GM10248 (cell line): ENCODE results near the gene CDCA8.

Source experiments
- CTCF ChIA-PET: fragments of 300-600 bp; sonication (Branson Sonifier 250); formaldehyde crosslinking; extraction: SDS; loops from one replicate; lab custom pipeline; 2021; ENCODE audit warnings: antibody characterized with exemption; lab: Yijun Ruan, JAX
- POLR2A ChIA-PET: fragments of 350-650 bp; sonication (Branson Sonifier 250); formaldehyde crosslinking; extraction: SDS; loops from one replicate; lab custom pipeline; 2020; ENCODE audit warnings: antibody characterized with exemption; lab: Yijun Ruan, JAX
- DNase-seq: peaks from one replicate; pipeline ENCODE4 v3.0.0; 2012; ENCODE audit errors: extremely low spot score
- TF ChIP-seq, protein P1 (sequence below): IDR thresholded peaks from 2 replicates; pipeline ENCODE4 v1.5.1; 2012; ENCODE audit warnings: mild to moderate bottlenecking, low read depth; ENCODE audit errors: extremely low read depth, missing control alignments, control extremely low read depth

The CDCA8 gene

DNA sequence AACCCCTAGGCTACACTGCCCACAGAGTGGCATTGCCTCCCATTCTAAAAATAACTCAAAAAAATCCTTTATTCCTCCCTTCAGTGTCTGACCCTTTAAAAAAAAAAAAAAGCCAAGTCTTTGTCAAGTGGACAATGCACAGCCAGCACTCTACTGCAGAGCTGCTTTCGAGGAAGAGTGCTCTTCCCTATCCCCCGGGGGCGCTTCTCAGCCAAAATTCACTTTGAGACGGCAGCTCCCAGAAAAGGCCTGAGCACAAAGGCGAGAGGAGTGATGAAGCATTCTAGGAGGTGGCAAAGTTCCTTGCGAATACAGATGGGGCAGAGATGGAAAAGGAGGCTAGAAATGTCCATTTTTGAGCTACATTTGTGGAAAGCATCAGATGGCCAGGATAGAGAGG lies 49.3 kb downstream of the CDCA8 start:
- ChIA-PET POLR2A (no interaction called here), CTCF (interaction anchor here (1.1 kb wide), 1 partner anchor 18 kb away, joined by 3 read pairs; no protein-coding TSS in a partner anchor)
- DNase-seq: no peak
- TF ChIP-seq, protein P1, sequence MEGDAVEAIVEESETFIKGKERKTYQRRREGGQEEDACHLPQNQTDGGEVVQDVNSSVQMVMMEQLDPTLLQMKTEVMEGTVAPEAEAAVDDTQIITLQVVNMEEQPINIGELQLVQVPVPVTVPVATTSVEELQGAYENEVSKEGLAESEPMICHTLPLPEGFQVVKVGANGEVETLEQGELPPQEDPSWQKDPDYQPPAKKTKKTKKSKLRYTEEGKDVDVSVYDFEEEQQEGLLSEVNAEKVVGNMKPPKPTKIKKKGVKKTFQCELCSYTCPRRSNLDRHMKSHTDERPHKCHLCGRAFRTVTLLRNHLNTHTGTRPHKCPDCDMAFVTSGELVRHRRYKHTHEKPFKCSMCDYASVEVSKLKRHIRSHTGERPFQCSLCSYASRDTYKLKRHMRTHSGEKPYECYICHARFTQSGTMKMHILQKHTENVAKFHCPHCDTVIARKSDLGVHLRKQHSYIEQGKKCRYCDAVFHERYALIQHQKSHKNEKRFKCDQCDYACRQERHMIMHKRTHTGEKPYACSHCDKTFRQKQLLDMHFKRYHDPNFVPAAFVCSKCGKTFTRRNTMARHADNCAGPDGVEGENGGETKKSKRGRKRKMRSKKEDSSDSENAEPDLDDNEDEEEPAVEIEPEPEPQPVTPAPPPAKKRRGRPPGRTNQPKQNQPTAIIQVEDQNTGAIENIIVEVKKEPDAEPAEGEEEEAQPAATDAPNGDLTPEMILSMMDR: no peak

DNA sequence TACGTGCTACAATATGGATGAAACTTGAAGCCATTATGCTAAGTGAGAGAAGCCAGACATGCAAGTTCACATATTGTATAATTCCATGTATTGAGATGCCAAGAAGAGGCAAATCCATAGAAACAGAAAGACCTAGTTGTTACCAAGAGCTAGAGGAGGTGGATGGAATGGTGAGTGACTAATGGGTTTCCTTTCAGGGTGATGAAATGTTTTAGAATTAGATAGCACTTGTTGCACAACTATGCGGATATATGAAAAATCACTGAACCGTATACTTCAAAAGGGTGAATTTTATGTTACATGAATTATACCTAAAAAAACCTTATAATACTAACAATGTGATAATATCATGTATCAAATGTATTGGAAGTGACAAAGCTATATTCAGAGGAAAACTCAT lies 54.5 kb downstream of the CDCA8 start:
- ChIA-PET POLR2A (no interaction called here), CTCF (no interaction called here)
- no peak for DNase-seq
- TF ChIP-seq, protein P1: no peak

DNA sequence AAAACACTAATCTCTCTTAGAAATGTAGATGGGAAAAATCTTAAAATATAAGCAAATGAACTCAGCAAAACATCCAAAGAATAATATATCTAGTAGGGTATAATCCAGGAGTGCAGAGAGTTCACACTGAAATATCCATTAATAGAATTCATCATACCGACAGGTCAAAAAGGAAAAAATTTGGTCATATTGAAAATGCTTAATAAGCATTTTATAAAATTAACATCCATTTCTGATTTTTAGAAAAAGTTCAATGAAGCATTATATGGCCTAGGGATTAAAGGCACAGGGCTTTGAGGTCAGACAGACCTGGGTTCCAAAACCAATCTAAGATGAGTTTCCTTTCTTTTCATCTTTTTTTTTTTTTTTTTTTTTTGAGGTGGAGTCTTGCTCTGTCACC lies 56.2 kb downstream of the CDCA8 start:
- TF ChIP-seq, protein P1: no peak
- DNase-seq: no peak
- ChIA-PET POLR2A (no interaction called here), CTCF (no interaction called here)

DNA sequence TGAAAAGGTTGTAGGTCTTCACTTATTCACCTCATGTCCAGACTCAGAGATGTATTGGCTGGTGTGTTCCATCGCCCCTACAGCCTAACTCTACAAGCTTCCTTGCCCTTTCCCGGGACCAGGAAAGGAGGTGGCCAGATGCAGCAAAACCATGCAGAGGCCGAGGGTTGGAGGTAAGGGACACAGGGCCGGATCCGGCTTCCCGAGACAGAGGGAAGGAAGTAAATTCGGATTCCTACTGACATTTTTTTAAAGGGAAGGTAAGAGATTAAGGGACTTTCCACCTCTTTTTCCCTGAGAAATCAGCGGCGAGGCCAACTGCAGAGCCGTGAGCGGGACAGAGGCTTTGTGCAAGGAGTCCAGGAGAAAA lies 59.9 kb downstream of the CDCA8 start:
- POLR2A ChIA-PET: no interaction called here
- no peak for DNase-seq
- TF ChIP-seq, protein P1: no peak
- CTCF ChIA-PET: no interaction called here

DNA sequence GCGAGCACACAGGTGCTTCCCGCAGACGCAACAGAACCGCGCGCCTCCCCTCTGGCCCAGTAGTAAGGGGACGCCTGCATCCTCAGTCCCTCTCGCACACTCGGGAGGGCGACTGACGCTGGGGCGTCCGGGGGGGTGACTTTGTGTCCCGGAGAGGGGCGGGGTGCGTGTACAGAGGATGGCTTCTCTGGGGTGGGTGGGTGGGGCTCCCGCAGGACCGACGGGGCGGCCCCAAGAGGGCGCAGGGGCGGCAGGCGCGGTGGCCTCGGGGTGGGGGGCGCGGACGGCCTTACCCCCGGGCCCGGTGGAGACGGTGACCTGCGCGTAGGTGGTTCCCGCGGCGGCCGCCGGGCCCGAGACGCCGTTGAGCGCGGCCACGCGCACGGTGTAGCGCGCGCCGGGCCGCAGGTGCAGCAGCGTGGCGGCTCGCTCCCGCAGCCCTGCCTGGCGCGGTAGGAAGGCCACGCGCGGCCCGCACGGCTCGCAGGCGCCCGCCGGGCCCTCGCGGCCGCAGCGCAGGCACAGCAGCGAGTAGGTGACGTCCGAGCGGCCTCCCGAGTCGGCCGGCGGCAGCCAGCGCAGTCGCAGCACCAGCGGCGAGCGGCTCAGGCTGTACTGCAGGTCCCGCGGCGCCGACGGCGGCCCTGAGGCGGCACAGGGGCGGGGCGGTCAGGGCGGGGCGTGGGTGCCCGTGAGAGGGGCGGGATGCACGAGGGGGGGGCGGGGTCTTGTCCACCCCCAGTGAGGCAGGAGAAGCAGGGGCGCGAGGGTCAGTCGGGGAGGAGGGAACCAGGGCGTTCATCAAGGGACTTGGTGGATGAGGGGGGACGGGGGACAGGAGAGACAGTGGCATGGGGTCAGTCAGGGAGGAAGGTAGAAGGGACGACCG lies 60.5 kb downstream of the CDCA8 start:
- CTCF ChIA-PET: no interaction called here
- POLR2A ChIA-PET: no interaction called here
- TF ChIP-seq, protein P1: no peak
- peak; percentile 71 for DNase-seq

DNA sequence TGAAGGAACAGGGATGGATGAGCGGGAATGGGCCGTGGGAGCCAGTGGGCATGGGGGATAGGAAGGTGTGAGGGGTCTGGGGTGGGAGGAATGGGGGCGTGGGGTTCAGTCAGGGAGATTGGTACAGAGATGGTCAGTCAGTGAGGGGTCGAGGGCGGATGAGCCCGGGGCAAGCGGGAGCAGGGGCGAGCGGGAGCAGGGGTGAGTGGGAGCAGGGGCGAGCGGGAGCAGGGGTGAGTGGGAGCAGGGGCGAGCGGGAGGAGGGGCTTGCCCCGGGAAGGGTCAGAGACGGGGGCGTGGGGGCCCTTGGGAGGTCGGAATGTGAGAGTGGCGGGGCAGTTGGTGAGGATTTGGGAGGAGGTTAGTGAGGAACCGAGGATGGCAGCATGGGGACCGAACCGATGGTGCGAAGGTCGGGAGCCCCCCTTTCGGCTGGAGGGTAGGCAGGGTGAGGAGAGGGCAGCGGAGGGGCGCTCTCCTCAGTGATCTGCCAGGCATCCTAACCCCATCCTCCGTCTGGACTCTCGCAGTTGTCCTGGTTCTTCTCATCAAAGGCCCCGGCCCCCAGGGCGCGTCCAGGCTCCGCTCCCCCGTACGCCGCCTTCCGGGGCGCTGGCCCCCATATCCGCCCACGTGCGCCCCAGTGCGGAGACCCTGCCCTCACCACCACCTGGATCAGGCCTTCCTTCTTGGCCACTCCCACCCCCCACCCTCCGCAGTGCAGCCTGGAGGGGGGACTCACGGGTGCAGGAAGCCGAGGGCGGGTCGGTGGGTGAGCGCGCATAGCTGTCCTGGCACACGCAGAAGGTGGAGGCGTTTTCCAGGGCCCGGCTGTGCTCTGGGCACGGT lies 61.4 kb downstream of the CDCA8 start:
- no peak for DNase-seq
- TF ChIP-seq, protein P1: no peak
- ChIA-PET POLR2A (no interaction called here), CTCF (no interaction called here)
